Mesendoderm (in vitro differentiated cells): ENCODE measurements around the gene FRMD4B.
"Not testable (repeated sequence)": the region's sequence is repeated elsewhere in the genome, so short reads cannot be mapped to it uniquely, and the experiment has no call there.

Source experiments
- DNase-seq: peaks from one replicate; pipeline ENCODE4 v3.0.0; 2013
- H2AK5ac ChIP-seq: 2 replicates; pipeline ENCODE4 v1.6.1; 2013; ENCODE audit warnings: low read length, inconsistent platforms
- H2BK120ac ChIP-seq: 2 replicates; pipeline ENCODE4 v1.6.1; 2013; ENCODE audit warnings: low read depth, mild to moderate bottlenecking, low read length, moderate library complexity, mixed read lengths
- H2BK15ac ChIP-seq: replicated peaks from 2 replicates; pipeline ENCODE4 v1.6.1; 2013; ENCODE audit warnings: low read depth, mild to moderate bottlenecking, moderate library complexity
- H2BK5ac ChIP-seq: 2 replicates; pipeline ENCODE4 v1.6.1; 2013; ENCODE audit warnings: low read length, inconsistent platforms
- H3K18ac ChIP-seq: 2 replicates; pipeline ENCODE4 v1.6.1; 2013; ENCODE audit warnings: mild to moderate bottlenecking, low read length, mixed read lengths
- H3K23ac ChIP-seq: one replicate; pipeline ENCODE4 v1.6.1; 2013; ENCODE audit warnings: low read length
- H3K27ac ChIP-seq: 2 replicates; pipeline ENCODE4 v1.5.1; 2013; ENCODE audit warnings: low read depth, mild to moderate bottlenecking, inconsistent platforms, low read length, moderate library complexity
- H3K27me3 ChIP-seq: 2 replicates; pipeline ENCODE4 v1.6.1; 2013; ENCODE audit warnings: low read length, control low read depth, mild to moderate bottlenecking, inconsistent platforms; ENCODE audit not compliant: insufficient read depth, poor library complexity
- H3K36me3 ChIP-seq: 2 replicates; pipeline ENCODE4 v1.6.1; 2013; ENCODE audit warnings: low read length, inconsistent platforms; ENCODE audit not compliant: control insufficient read depth, insufficient read depth
- H3K4ac ChIP-seq: one replicate; pipeline ENCODE4 v1.6.1; 2013; ENCODE audit warnings: low read depth, mild to moderate bottlenecking, low read length, moderate library complexity
- H3K4me1 ChIP-seq: 2 replicates; pipeline ENCODE4 v1.6.1; 2013; ENCODE audit warnings: low read depth, low read length, inconsistent platforms; ENCODE audit not compliant: control insufficient read depth
- H3K4me2 ChIP-seq: 2 replicates; pipeline ENCODE4 v1.6.1; 2013; ENCODE audit warnings: low read length
- H3K4me3 ChIP-seq: 2 replicates; pipeline ENCODE4 v1.5.1; 2013; ENCODE audit warnings: mild to moderate bottlenecking, low read length
- H3K56ac ChIP-seq: one replicate; pipeline ENCODE4 v1.6.1; 2013; ENCODE audit warnings: low read length
- H3K79me1 ChIP-seq: 2 replicates; pipeline ENCODE4 v1.6.1; 2013; ENCODE audit warnings: low read length, inconsistent platforms
- H3K79me2 ChIP-seq: 2 replicates; pipeline ENCODE4 v1.6.1; 2013; ENCODE audit warnings: mild to moderate bottlenecking, low read length; ENCODE audit not compliant: control insufficient read depth, insufficient read depth
- H3K9ac ChIP-seq: 2 replicates; pipeline ENCODE4 v1.6.1; 2013; ENCODE audit warnings: low read length, inconsistent platforms
- H4K5ac ChIP-seq: one replicate; pipeline ENCODE4 v1.6.1; 2013; ENCODE audit warnings: low read length
- H4K8ac ChIP-seq: one replicate; pipeline ENCODE4 v1.6.1; 2013; ENCODE audit warnings: low read depth, mild to moderate bottlenecking, control low read depth, low read length, moderate library complexity
- WGBS: extraction: QIAGEN DNeasy Blood & Tissue Kit; methylation state at CpG from one replicate; pipeline ENCODE4 v1.1.7; 2013; ENCODE audit warnings: low lambda C conversion rate, missing lambda C conversion rate; ENCODE audit not compliant: insufficient coverage; ENCODE audit errors: extremely low coverage; 5-methylcytosine and 5-hydroxymethylcytosine counted together

FRMD4B gene

DNA sequence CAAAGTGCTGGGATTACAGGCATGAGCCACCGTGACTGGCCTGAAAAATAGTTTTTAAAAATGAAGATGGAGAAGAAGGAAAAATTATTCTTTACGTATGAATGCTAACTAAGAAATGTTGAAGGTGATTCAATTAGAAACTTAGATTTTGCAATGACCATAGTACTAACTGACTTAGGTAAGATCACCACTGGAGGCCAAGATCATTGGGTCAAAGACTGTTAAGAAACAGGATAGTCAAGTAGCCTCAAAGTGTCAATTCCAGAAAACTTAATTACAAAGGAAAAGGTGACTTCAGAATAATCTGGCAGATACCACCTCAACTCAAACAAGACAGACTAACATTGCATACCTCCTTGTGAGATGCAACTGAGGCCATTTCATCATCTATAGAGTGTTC, 119.3 kb downstream of the FRMD4B start:
- H3K27me3 ChIP-seq: no peaks in the 10 kb centered on the region
- H3K56ac ChIP-seq: no peak overlapping the region
- no peak overlapping the region for H2BK15ac ChIP-seq
- no peaks in the 10 kb centered on the region for H3K36me3 ChIP-seq
- H2BK5ac ChIP-seq: no peak overlapping the region
- H3K4me2 ChIP-seq: no peak overlapping the region
- WGBS: no CpG with 5 or more reads among the region's 2 CpGs
- H4K5ac ChIP-seq: no peak overlapping the region
- no peak overlapping the region for H4K8ac ChIP-seq
- H2AK5ac ChIP-seq: no peak overlapping the region
- no peak overlapping the region for H2BK120ac ChIP-seq
- no peak overlapping the region for H3K9ac ChIP-seq
- no peak overlapping the region for H3K4me3 ChIP-seq
- no peaks in the 10 kb centered on the region for H3K79me1 ChIP-seq
- no peak overlapping the region for H3K23ac ChIP-seq
- H3K4me1 ChIP-seq: no peaks in the 10 kb centered on the region
- DNase-seq: no peak
- no peak overlapping the region for H3K27ac ChIP-seq
- no peaks in the 10 kb centered on the region for H3K79me2 ChIP-seq
- no peak overlapping the region for H3K4ac ChIP-seq
- H3K18ac ChIP-seq: no peak overlapping the region

DNA sequence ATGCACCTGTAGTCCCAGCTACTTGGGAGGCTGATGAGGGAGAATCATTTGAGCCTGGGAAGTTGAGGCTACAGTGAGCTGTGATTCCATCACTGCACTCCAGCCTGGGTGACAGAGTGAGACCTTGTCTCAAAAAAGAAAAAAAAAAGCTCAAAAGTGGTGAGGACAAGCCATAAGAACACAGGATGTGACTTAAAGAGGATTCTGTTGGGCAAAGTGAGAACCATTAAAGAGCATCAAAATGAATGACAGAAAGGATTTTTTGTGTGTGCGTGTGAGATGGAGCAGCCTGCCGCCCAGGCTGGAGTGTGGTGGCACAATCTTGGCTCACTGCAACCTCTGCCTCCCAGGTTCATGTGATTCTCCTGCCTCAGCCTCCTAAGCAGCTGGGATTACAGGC, 119.8 kb downstream of the FRMD4B start:
- H3K4me2 ChIP-seq, H3K56ac ChIP-seq, H3K27ac ChIP-seq, H3K4me1 ChIP-seq, H3K18ac ChIP-seq, H2BK15ac ChIP-seq, H3K23ac ChIP-seq, H3K4ac ChIP-seq, H3K27me3 ChIP-seq, H3K4me3 ChIP-seq, H3K79me1 ChIP-seq, H4K5ac ChIP-seq, H4K8ac ChIP-seq, H3K36me3 ChIP-seq, H2AK5ac ChIP-seq, H3K79me2 ChIP-seq, H2BK120ac ChIP-seq, H2BK5ac ChIP-seq, DNase-seq, H3K9ac ChIP-seq: not testable (repeated sequence)
- WGBS: no CpG with 5 or more reads among the region's 2 CpGs

DNA sequence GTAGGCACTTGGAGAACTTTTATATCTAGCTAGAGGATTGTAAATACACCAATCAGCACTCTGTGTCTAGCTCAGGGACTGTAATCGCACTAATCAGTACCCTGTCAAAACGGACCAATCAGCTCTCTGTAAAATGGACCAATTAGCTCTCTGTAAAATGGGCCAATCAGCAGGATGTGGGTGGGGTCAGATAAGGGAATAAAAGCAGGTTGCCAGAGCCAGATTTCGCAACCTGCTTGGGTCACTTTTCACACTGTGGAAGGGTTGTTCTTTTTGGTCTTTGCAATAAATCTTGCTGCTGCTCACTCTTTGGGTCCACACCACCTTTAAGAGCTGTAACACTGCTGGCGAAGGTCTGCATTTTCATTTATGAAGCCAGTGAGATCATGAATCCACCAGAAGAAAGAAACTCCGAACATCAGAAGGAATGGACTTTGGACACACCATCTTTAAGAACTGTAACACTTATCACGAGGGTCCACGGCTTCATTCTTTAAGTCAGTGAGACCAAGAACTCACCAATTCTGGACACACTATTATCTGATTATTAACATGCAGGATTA, 125.0 kb downstream of the FRMD4B start:
- not testable (repeated sequence) for H2BK120ac ChIP-seq, H3K4me2 ChIP-seq, DNase-seq, H3K27ac ChIP-seq, H3K79me2 ChIP-seq, H3K36me3 ChIP-seq, H2BK5ac ChIP-seq, H2AK5ac ChIP-seq, H4K8ac ChIP-seq, H3K9ac ChIP-seq, H3K18ac ChIP-seq, H4K5ac ChIP-seq, H3K79me1 ChIP-seq, H3K23ac ChIP-seq, H3K56ac ChIP-seq, H3K4me3 ChIP-seq, H2BK15ac ChIP-seq, H3K4ac ChIP-seq, H3K27me3 ChIP-seq, H3K4me1 ChIP-seq
- no CpG with 5 or more reads among the region's 7 CpGs for WGBS

DNA sequence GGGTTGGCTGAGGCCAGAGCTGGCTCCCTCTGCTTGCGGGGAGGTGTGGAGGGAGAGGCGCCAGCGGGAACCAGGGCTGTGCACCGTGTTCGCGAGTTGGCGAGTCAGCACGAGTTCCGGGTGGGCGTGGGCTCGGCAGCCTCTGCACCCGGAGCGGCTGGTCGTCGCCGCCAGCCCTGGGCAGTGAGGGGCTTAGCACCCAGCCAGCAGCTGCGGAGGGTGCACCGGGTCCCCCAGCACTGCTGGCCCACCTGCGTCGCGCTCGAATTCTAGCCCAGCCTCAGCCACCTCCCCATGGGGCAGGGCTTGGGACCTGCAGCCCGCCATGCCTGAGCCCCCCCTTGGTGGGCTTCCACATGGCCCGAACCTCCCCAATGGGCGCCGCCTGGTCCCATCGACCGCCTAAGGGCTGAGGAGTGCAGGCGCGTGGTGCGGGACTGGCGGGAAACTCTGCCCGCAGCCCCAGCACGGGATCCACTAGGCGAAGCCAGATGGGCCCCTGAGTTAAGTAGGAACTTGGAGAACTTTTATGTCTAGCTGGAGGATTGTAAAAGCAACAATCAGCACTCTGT, 125.6 kb downstream of the FRMD4B start:
- Histone ChIP-seq H3K56ac (no peak overlapping the region), H4K8ac (no peak overlapping the region), H3K9ac (no peak overlapping the region), H3K79me1 (no peaks in the 10 kb centered on the region), H3K4ac (no peak overlapping the region), H3K79me2 (no peaks in the 10 kb centered on the region), H3K4me2 (no peak overlapping the region), H2BK5ac (no peak overlapping the region), H2AK5ac (no peak overlapping the region), H3K27ac (no peak overlapping the region), H2BK15ac (no peak overlapping the region), H3K23ac (no peak overlapping the region), H4K5ac (no peak overlapping the region), H3K18ac (no peak overlapping the region), H3K27me3 (no peaks in the 10 kb centered on the region), H3K36me3 (no peaks in the 10 kb centered on the region), H3K4me3 (no peak overlapping the region), H2BK120ac (no peak overlapping the region), H3K4me1 (no peaks in the 10 kb centered on the region)
- WGBS: no CpG with 5 or more reads among the region's 35 CpGs
- no peak for DNase-seq

DNA sequence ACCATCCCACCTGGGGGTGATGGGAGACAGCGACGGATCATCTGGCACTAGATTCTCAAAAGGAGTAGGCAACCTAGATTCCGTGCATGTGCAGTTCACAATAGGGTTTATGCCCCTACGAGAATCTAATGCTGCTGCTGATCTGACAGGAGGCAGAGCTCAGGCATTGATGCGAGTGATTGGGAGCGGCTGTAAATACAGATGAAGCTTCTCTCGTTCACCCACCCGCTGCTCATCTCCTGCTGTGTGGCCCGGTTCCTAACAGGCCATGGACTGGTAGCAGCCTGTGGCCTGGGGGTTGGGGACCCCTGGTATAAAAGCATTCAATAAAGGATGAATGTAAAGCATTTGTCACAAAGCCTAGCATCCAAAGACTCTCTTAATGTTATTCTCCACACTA, 126.8 kb downstream of the FRMD4B start:
- Histone ChIP-seq H3K4me2 (no peak overlapping the region), H2BK5ac (no peak overlapping the region), H3K27ac (no peak overlapping the region), H3K27me3 (no peaks in the 10 kb centered on the region), H3K23ac (no peak overlapping the region), H3K56ac (no peak overlapping the region), H3K4me3 (no peak overlapping the region), H2BK120ac (no peak overlapping the region), H2BK15ac (no peak overlapping the region), H3K79me1 (no peaks in the 10 kb centered on the region), H3K4ac (no peak overlapping the region), H4K5ac (no peak overlapping the region), H4K8ac (no peak overlapping the region), H3K4me1 (no peaks in the 10 kb centered on the region), H2AK5ac (no peak overlapping the region), H3K18ac (no peak overlapping the region), H3K36me3 (no peaks in the 10 kb centered on the region), H3K79me2 (no peaks in the 10 kb centered on the region), H3K9ac (no peak overlapping the region)
- no CpG with 5 or more reads among the region's 9 CpGs for WGBS
- DNase-seq: no peak

DNA sequence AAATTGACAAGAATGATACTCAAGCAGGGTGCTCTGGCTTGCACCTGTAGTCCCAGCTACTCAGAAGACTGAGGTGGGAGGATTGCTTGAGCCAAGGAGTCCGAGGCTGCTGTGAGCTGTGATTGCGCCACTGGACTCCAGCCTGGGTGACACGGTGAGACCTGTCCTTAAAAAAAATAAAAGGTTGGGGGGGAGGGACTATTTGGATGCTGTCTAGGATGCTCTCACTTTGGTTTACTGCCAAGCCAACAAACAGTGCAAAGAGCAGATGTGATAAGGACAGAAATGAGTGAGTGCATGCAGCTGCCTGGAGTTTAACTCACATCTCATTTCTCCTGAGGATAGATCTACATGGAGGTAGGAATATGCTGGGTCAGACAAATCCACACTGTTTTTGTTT, 130.0 kb downstream of the FRMD4B start:
- no peak overlapping the region for H3K4me3 ChIP-seq
- no CpG with 5 or more reads among the region's 3 CpGs for WGBS
- H3K4me2 ChIP-seq: no peak overlapping the region
- H2AK5ac ChIP-seq: no peak overlapping the region
- no peak overlapping the region for H3K56ac ChIP-seq
- H3K9ac ChIP-seq: no peak overlapping the region
- H2BK5ac ChIP-seq: no peak overlapping the region
- DNase-seq: no peak
- no peak overlapping the region for H3K18ac ChIP-seq
- H4K5ac ChIP-seq: no peak overlapping the region
- no peak overlapping the region for H3K23ac ChIP-seq
- H3K27me3 ChIP-seq: no peaks in the 10 kb centered on the region
- H3K79me2 ChIP-seq: no peaks in the 10 kb centered on the region
- H4K8ac ChIP-seq: no peak overlapping the region
- no peak overlapping the region for H2BK120ac ChIP-seq
- no peaks in the 10 kb centered on the region for H3K79me1 ChIP-seq
- no peak overlapping the region for H2BK15ac ChIP-seq
- H3K27ac ChIP-seq: no peak overlapping the region
- no peaks in the 10 kb centered on the region for H3K36me3 ChIP-seq
- H3K4ac ChIP-seq: no peak overlapping the region
- no peaks in the 10 kb centered on the region for H3K4me1 ChIP-seq
